GM20431 (cell line): ENCODE data around the gene ARPC5L.
"Not testable (repeated sequence)": the region's sequence is repeated elsewhere in the genome, so short reads cannot be mapped to it uniquely, and the experiment has no call there.

Experiments
- in situ Hi-C: fragments of 300-500 bp; cut with MseI, MboI; formaldehyde crosslinking; loops from one replicate; pipeline ENCODE4 v1.15.0; 2020; ENCODE audit warnings: low sequenced_read_pairs; ENCODE audit not compliant: unreplicated experiment

Gene ARPC5L

GRCh38 chr9:124861342-124862229 lies at the start of gene ARPC5L, which contains the start of gene RPL35:
Gene ARPC5L, plus strand, starts transcription at chr9:124862130. Its CDS starts 7,161 bp downstream, at chr9:124869291.
Gene RPL35, minus strand, starts transcription at chr9:124861957. Its CDS starts 45 bp downstream, at chr9:124861912.
- in situ Hi-C loops: no loop called here

GRCh38 chr9:124812441-124812876 lies 49.5 kb upstream of the ARPC5L start:
- in situ Hi-C loops: no loop called here

- in situ Hi-C loops: no loop called here
These were observed 48.9 kb upstream of the ARPC5L start for GRCh38 chr9:124813041-124813440.

GRCh38 chr9:124813501-124814163 lies 48.3 kb upstream of the ARPC5L start:
- in situ Hi-C loops: no loop called here

GRCh38 chr9:124814164-124814535 lies 47.8 kb upstream of the ARPC5L start:
- in situ Hi-C loops: no loop called here

- in situ Hi-C loops: no loop called here
These were observed 46.3 kb upstream of the ARPC5L start for GRCh38 chr9:124815601-124816000.

GRCh38 chr9:124818431-124819281 lies 43.3 kb upstream of the ARPC5L start:
- in situ Hi-C loops: no loop called here

GRCh38 chr9:124820698-124821623 lies 41.0 kb upstream of the ARPC5L start:
- in situ Hi-C loops: no loop called here

- in situ Hi-C loops: no loop called here
These were observed 33.2 kb upstream of the ARPC5L start for GRCh38 chr9:124828489-124829333.

- in situ Hi-C loops: no loop called here
These were observed 32.6 kb upstream of the ARPC5L start for GRCh38 chr9:124829334-124829669.

- in situ Hi-C loops: no loop called here
These were observed 31.3 kb upstream of the ARPC5L start for GRCh38 chr9:124830593-124830992.

GRCh38 chr9:124831642-124832364 lies 30.1 kb upstream of the ARPC5L start:
- in situ Hi-C loops: no loop called here

- in situ Hi-C loops: no loop called here
These were observed 27.3 kb upstream of the ARPC5L start for GRCh38 chr9:124834591-124834990.

- in situ Hi-C loops: no loop called here
These were observed 26.8 kb upstream of the ARPC5L start for GRCh38 chr9:124835026-124835557.

- in situ Hi-C loops: not testable (repeated sequence)
These were observed 23.8 kb upstream of the ARPC5L start for GRCh38 chr9:124838132-124838531.

GRCh38 chr9:124838567-124839275 lies 23.2 kb upstream of the ARPC5L start:
- in situ Hi-C loops: not testable (repeated sequence)
